Measurements from ENCODE around the gene LTBP1.

The LTBP1 gene

GRCh38 chr2:33014268-33014667 is 67.5 kb downstream of the LTBP1 start:
- no peak for DNase-seq

GRCh38 chr2:33015421-33016142 is 68.8 kb downstream of the LTBP1 start:
- DNase-seq, result peak; percentile 30

GRCh38 chr2:33018271-33018670 is 71.5 kb downstream of the LTBP1 start:
- no peak for DNase-seq

- no peak for DNase-seq
These were observed 73.0 kb downstream of the LTBP1 start for GRCh38 chr2:33019796-33020195.

- DNase-seq, result no peak
These were observed 74.1 kb downstream of the LTBP1 start for GRCh38 chr2:33020883-33021282.

GRCh38 chr2:33021542-33022227 is 74.9 kb downstream of the LTBP1 start:
- no peak for DNase-seq

GRCh38 chr2:33022395-33022985 is 75.7 kb downstream of the LTBP1 start:
- DNase-seq, result no peak

- no peak for DNase-seq
These were observed 76.4 kb downstream of the LTBP1 start for GRCh38 chr2:33022989-33023727.

- DNase-seq, result no peak
These were observed 77.2 kb downstream of the LTBP1 start for GRCh38 chr2:33023728-33024500.

- DNase-seq, result no peak
These were observed 78.0 kb downstream of the LTBP1 start for GRCh38 chr2:33024758-33025157.

- no peak for DNase-seq
These were observed 82.7 kb downstream of the LTBP1 start for GRCh38 chr2:33029459-33029858.

GRCh38 chr2:33029926-33030325 is 83.2 kb downstream of the LTBP1 start:
- DNase-seq, result no peak

GRCh38 chr2:33030326-33030725 is 83.6 kb downstream of the LTBP1 start:
- DNase-seq, result no peak

GRCh38 chr2:33032245-33032644 is 85.5 kb downstream of the LTBP1 start:
- no peak for DNase-seq

- DNase-seq, result no peak
These were observed 86.9 kb downstream of the LTBP1 start for GRCh38 chr2:33033606-33034081.

- no peak for DNase-seq
These were observed 88.0 kb downstream of the LTBP1 start for GRCh38 chr2:33034784-33035183.

GRCh38 chr2:33038230-33038629 is 91.5 kb downstream of the LTBP1 start:
- DNase-seq, result no peak

- DNase-seq, result no peak
These were observed 92.0 kb downstream of the LTBP1 start for GRCh38 chr2:33038799-33039198.

GRCh38 chr2:33040541-33040940 is 93.8 kb downstream of the LTBP1 start:
- DNase-seq, result no peak

GRCh38 chr2:33042265-33042664 is 95.5 kb downstream of the LTBP1 start:
- no peak for DNase-seq

GRCh38 chr2:33042819-33043218 is 96.1 kb downstream of the LTBP1 start:
- no peak for DNase-seq

GRCh38 chr2:33047939-33048338 is 101.2 kb downstream of the LTBP1 start:
- DNase-seq, result no peak

Data from T1000 (cell line).